ENCODE measurements around the gene SIGLEC15. TPM values are rescaled to one million over a fixed set of nuclear protein-coding genes. Genes with fewer than 3 reads are reported as not detected.

The SIGLEC15 gene
- total and polyA plus RNA-seq, 10 of the 15 experiments (the other 5 are each of a cell fraction or from before 2014, with no cell fraction given) = 0.09 to 0.45 TPM; not detected in 8

DNA sequence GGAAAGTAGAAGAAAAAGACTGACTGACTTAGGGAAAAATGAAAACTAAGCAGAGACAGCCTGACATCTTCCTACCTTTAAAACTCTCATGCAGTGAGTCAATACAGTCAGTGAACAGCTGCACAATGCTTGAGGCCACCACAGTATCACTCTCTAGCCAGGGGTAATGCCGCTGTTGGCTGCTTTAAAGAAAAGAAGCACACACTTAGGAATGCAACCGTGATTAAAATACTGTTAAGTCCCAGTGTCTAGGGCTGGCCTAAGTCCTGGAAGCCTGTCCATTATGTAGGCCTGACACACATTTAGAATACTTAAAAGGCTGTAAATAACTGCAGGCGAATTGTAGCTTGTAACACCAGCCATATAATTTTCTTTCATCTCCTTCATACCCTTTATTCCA, 50.7 kb downstream of the SIGLEC15 start (continued):
- TF ChIP-seq ZNF687 (IDR thresholded peaks at IDR 0.05) = no peak

DNA sequence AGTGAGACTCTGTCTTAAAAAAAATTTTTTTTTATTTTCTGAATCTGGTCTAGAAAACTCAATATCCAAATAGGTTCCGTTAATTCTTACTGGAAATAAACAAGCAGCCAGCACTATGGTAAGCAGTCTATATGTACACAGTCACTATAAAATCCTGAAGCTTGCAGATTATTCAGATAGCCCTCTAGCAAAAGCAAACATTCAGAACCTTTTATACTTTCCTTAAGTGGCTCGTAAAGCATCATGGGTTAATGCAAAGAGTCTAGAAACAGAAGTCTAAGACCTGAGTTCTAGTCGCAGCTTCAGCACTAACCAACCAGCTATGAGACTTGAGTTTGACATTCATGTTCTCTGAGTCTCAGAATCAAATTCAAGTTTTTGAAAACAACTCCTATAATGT, 51.9 kb downstream of the SIGLEC15 start:
- Histone ChIP-seq H3K9ac (ENCODE audit: control insufficient read depth, insufficient read depth, low read length) (no peak overlapping the region), H3K36me3 (ENCODE audit: control insufficient read depth in 2 of 2, insufficient read depth in 2 of 2, low read length in 1 of 2) (peaks cover 4 to 8% of the 10 kb centered on the region in 2 experiments; a peak in 3 of 4 replicates), H2AFZ (ENCODE audit: control insufficient read depth, low read depth, low read length) (no peak overlapping the region), H4K20me1 (ENCODE audit: control insufficient read depth, insufficient read depth) (no peaks in the 10 kb centered on the region), H3K9me3 (replicated peaks; ENCODE audit: control insufficient read depth, insufficient read depth, low read length) (peaks cover 18% of the 10 kb centered on the region), H3K4me2 (ENCODE audit: control insufficient read depth, insufficient read depth) (no peak overlapping the region), H3K79me2 (ENCODE audit: control insufficient read depth, insufficient read depth, low read length) (no peaks in the 10 kb centered on the region), H3K27ac (ENCODE audit: control insufficient read depth, insufficient read depth) (no peak overlapping the region), H3K27me3 (replicated peaks in 1 of 2; ENCODE audit: control insufficient read depth in 2 of 2, insufficient read depth in 2 of 2, low read length in 1 of 2) (no peaks in the 10 kb centered on the region), H3K4me1 (ENCODE audit: control insufficient read depth, insufficient read depth, low read length) (peaks cover 20% of the 10 kb centered on the region), H3K4me3 (no peak overlapping the region)
- ChIA-PET RAD21 (ENCODE audit: unreplicated experiment) (interaction anchor here (1.0 to 7.7 kb wide), 8 partner anchors 27 to 213 kb away, joined by 3 to 87 read pairs (median 18); partner anchors contain the start of gene SLC14A1), CTCF (interaction anchor here (1.0 to 9.5 kb wide), 13 partner anchors 9 to 247 kb away, joined by 3 to 189 read pairs (median 10); partner anchors contain the start of genes PSTPIP2 and SLC14A1), SMC1A (ENCODE audit: uncharacterized antibody, unreplicated experiment) (interaction anchor here (1.4 to 12.4 kb wide), 5 partner anchors 27 to 213 kb away, joined by 3 to 162 read pairs (median 87); partner anchors contain the start of gene SLC14A1), POLR2A (no interaction called here)
- no peak for DNase-seq (ENCODE audit: low read depth, low spot score)
- FAIRE-seq = no peak
- no peak for TF ChIP-seq YBX1 (IDR thresholded peaks at IDR 0.05)
- TF ChIP-seq, protein P1, sequence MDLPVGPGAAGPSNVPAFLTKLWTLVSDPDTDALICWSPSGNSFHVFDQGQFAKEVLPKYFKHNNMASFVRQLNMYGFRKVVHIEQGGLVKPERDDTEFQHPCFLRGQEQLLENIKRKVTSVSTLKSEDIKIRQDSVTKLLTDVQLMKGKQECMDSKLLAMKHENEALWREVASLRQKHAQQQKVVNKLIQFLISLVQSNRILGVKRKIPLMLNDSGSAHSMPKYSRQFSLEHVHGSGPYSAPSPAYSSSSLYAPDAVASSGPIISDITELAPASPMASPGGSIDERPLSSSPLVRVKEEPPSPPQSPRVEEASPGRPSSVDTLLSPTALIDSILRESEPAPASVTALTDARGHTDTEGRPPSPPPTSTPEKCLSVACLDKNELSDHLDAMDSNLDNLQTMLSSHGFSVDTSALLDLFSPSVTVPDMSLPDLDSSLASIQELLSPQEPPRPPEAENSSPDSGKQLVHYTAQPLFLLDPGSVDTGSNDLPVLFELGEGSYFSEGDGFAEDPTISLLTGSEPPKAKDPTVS (IDR thresholded peaks at IDR 0.05; ENCODE audit: low read depth, low read length) = no peak
- no peak for TF ChIP-seq TCF7 (IDR thresholded peaks at IDR 0.05; ENCODE audit: borderline replicate concordance)
- TF ChIP-seq RB1 (IDR thresholded peaks at IDR 0.05; ENCODE audit: borderline replicate concordance) = no peak
- no peak for TF ChIP-seq SREBF2 (IDR thresholded peaks at IDR 0.05; ENCODE audit: low read length)
- TF ChIP-seq, protein P2, sequence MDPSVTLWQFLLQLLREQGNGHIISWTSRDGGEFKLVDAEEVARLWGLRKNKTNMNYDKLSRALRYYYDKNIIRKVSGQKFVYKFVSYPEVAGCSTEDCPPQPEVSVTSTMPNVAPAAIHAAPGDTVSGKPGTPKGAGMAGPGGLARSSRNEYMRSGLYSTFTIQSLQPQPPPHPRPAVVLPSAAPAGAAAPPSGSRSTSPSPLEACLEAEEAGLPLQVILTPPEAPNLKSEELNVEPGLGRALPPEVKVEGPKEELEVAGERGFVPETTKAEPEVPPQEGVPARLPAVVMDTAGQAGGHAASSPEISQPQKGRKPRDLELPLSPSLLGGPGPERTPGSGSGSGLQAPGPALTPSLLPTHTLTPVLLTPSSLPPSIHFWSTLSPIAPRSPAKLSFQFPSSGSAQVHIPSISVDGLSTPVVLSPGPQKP (IDR thresholded peaks at IDR 0.05; ENCODE audit: low read depth, low read length) = no peak
- TF ChIP-seq IRF4 (IDR thresholded peaks at IDR 0.05; ENCODE audit: low read depth, low read length) = no peak
- TF ChIP-seq POU2F2 (IDR thresholded peaks at IDR 0.05; ENCODE audit: borderline replicate concordance, low read depth, low read length) = no peak
- no peak for TF ChIP-seq PAX5 (IDR thresholded peaks at IDR 0.05; ENCODE audit: borderline replicate concordance, low read depth, low read length)
- no peak for TF ChIP-seq POLR2AphosphoS2 (IDR thresholded peaks at IDR 0.05; ENCODE audit: low read depth, low read length)
- TF ChIP-seq ZNF24 (IDR thresholded peaks at IDR 0.05) = no peak
- no peak for TF ChIP-seq ZNF622 (IDR thresholded peaks at IDR 0.05)
- no peak for TF ChIP-seq RUNX3 (IDR thresholded peaks at IDR 0.05; ENCODE audit: low read length)
- TF ChIP-seq, protein P3, sequence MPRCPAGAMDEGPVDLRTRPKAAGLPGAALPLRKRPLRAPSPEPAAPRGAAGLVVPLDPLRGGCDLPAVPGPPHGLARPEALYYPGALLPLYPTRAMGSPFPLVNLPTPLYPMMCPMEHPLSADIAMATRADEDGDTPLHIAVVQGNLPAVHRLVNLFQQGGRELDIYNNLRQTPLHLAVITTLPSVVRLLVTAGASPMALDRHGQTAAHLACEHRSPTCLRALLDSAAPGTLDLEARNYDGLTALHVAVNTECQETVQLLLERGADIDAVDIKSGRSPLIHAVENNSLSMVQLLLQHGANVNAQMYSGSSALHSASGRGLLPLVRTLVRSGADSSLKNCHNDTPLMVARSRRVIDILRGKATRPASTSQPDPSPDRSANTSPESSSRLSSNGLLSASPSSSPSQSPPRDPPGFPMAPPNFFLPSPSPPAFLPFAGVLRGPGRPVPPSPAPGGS (IDR thresholded peaks at IDR 0.05; ENCODE audit: borderline replicate concordance, insufficient read depth, low read depth, low read length, poor library complexity, severe bottlenecking) = no peak
- no peak for TF ChIP-seq SMC3 (IDR thresholded peaks at IDR 0.05; ENCODE audit: borderline replicate concordance, low read length)
- intact Hi-C loops (cut with micrococcal nuclease; ENCODE audit: unreplicated experiment) (no loop called here), in situ Hi-C loops (cut with MboI) (loop anchor here (5.0 kb wide), 1 partner anchor 185 kb away; no protein-coding TSS in a partner anchor)
- no TSS peak for BruUV-seq (replicated peaks)
- WGBS (ENCODE audit: insufficient coverage, insufficient replicate concordance, low lambda C conversion rate, missing lambda C conversion rate) = 95% methylated on average over 3 of the region's 3 CpGs
- ATAC-seq = no peak

All from GM12878 (cell line).